Upper lobe of left lung (tissue), 4 donors: ENCODE results near the gene TPSD1.
"Not testable (repeated sequence)": the region's sequence is repeated elsewhere in the genome, so short reads cannot be mapped to it uniquely, and the experiment has no call there.

Experiments used
- EP300 ChIP-seq, 4 donors: sonication (generic); formaldehyde crosslinking; IDR thresholded peaks; one replicate each; pipeline ENCODE4 v1.5.1; 2017; ENCODE audit warnings: antibody characterized with exemption in 4 of 4, control low read depth in 2 of 4
- POLR2A ChIP-seq, 4 donors: fragments of 450-650 bp; IDR thresholded peaks; one replicate each; pipeline ENCODE4 v1.5.1; 2016 to 2017; ENCODE audit warnings: antibody characterized with exemption in 4 of 4, mild to moderate bottlenecking in 2 of 4
- POLR2AphosphoS5 ChIP-seq, 2 donors: sonication (generic); formaldehyde crosslinking; IDR thresholded peaks; one replicate each; pipeline ENCODE4 v1.5.1; 2017; ENCODE audit warnings: antibody characterized with exemption in 2 of 2
- TF ChIP-seq, protein P1 (sequence below), 6 experiments: fragments of 450-650 bp in 4 of 6; fragments of 200-600 bp in 2 of 6; sonication (generic) in 2 of 6; IDR thresholded peaks; one replicate each; pipeline ENCODE4 v1.5.1; 2016 to 2019; ENCODE audit warnings: antibody characterized with exemption in 6 of 6

DNA sequence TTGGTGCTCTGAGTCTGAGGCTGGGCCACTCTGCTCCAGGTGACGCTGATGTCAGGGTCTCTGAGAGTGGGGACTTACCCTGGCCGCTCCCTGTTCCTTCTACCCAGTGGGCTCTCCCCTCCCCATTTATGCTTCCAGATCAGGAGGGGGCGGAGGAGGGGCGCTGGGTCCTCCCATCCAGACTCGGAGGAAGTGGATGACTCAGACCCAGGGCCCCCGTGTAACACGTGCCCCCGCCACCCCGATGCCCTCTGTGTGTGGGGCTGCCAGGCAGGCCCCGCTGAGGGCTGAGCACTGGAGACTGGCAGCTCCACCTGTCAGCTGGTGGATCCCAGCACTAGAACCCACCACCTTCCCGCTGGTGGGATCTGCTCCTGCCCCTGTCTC is 25.8 kb upstream of the TPSD1 start, which contains the start of gene TPSB2:
- TF ChIP-seq, protein P1, sequence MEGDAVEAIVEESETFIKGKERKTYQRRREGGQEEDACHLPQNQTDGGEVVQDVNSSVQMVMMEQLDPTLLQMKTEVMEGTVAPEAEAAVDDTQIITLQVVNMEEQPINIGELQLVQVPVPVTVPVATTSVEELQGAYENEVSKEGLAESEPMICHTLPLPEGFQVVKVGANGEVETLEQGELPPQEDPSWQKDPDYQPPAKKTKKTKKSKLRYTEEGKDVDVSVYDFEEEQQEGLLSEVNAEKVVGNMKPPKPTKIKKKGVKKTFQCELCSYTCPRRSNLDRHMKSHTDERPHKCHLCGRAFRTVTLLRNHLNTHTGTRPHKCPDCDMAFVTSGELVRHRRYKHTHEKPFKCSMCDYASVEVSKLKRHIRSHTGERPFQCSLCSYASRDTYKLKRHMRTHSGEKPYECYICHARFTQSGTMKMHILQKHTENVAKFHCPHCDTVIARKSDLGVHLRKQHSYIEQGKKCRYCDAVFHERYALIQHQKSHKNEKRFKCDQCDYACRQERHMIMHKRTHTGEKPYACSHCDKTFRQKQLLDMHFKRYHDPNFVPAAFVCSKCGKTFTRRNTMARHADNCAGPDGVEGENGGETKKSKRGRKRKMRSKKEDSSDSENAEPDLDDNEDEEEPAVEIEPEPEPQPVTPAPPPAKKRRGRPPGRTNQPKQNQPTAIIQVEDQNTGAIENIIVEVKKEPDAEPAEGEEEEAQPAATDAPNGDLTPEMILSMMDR (IDR thresholded peaks at IDR 0.05) = not testable (repeated sequence)
- not testable (repeated sequence) for TF ChIP-seq POLR2A, POLR2AphosphoS5, EP300 (IDR thresholded peaks at IDR 0.05)
